ENCODE results near the gene KDM5B. TPM values are rescaled to one million over a fixed set of nuclear protein-coding genes. Genes with fewer than 3 reads are reported as not detected.
A peak's percentile ranks its signal among the peaks of the same experiment; 100 is the strongest.

Gene KDM5B
- total and polyA plus RNA-seq, 9 of the 15 experiments (the other 6 are each of a cell fraction or from before 2014, with no cell fraction given), result 15.4 to 90.6 (median 57.1) TPM

DNA sequence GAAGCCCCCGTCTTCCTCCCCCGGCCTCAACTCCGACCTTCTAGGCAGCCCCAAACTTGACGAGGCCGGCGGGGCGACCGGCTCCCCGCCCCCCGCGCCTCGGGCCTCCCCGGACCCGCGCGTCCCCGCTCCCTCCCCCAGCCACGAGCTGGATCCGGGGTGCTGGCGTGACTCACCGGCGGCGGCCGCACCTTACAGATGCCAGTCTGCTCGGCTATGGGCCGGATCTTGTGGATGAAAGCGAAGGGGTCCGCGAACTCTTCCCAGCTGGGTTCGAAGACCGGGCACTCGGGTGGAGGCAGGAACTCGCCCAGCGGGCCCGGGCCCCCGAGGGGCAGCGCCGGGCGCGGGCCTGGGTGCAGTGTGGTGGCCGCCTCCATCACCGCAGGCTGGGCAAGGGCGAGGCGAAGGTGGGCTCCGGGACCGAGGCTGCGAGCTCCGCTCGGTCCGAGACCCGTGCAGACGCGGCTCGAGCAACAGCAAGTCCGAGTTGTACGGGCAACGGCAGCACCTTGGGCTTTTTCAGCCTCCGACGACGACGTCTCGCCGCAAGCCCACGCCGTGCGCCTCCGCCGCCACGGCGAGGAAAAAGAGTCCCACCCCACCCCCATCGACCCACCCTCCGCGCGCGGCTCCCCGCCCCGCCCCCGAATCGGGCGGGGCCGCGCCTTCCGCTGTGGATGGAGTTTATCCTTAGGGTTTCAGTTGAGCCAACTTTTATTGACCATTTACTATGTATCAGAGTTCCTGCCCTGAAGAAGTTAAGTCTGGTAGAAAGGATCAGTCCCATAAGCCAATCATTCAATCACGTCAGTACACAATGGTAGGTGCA, at the start of gene KDM5B (continued):
- TF ChIP-seq ADNP (tag; IDR thresholded peaks at IDR 0.05) (no peak), MTA1 (IDR thresholded peaks at IDR 0.05; ENCODE audit: borderline replicate concordance) (no peak; the same call in 1 of the 2 replicates), FOXA1 (IDR thresholded peaks at IDR 0.05; ENCODE audit: borderline replicate concordance) (no peak), CC2D1A (IDR thresholded peaks at IDR 0.05) (no peak), FOSL1 (tag; conservative IDR thresholded peaks at IDR 0.05) (peak; percentile 72), CHD4 (IDR thresholded peaks at IDR 0.05; ENCODE audit: insufficient read depth, insufficient replicate concordance, low read depth, low read length, poor library complexity, severe bottlenecking) (no peak)
- TF ChIP-seq, protein P1, sequence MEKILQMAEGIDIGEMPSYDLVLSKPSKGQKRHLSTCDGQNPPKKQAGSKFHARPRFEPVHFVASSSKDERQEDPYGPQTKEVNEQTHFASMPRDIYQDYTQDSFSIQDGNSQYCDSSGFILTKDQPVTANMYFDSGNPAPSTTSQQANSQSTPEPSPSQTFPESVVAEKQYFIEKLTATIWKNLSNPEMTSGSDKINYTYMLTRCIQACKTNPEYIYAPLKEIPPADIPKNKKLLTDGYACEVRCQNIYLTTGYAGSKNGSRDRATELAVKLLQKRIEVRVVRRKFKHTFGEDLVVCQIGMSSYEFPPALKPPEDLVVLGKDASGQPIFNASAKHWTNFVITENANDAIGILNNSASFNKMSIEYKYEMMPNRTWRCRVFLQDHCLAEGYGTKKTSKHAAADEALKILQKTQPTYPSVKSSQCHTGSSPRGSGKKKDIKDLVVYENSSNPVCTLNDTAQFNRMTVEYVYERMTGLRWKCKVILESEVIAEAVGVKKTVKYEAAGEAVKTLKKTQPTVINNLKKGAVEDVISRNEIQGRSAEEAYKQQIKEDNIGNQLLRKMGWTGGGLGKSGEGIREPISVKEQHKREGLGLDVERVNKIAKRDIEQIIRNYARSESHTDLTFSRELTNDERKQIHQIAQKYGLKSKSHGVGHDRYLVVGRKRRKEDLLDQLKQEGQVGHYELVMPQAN (IDR thresholded peaks at IDR 0.05; ENCODE audit: borderline replicate concordance), result peak; percentile 64; the same call in 1 of the 2 replicates
- TF ChIP-seq, protein P2, sequence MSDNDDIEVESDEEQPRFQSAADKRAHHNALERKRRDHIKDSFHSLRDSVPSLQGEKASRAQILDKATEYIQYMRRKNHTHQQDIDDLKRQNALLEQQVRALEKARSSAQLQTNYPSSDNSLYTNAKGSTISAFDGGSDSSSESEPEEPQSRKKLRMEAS (CRISPR knock-in tag; IDR thresholded peaks at IDR 0.05), result peak; percentile 4; the same call in 1 of the 2 replicates
- TF ChIP-seq, protein P3, sequence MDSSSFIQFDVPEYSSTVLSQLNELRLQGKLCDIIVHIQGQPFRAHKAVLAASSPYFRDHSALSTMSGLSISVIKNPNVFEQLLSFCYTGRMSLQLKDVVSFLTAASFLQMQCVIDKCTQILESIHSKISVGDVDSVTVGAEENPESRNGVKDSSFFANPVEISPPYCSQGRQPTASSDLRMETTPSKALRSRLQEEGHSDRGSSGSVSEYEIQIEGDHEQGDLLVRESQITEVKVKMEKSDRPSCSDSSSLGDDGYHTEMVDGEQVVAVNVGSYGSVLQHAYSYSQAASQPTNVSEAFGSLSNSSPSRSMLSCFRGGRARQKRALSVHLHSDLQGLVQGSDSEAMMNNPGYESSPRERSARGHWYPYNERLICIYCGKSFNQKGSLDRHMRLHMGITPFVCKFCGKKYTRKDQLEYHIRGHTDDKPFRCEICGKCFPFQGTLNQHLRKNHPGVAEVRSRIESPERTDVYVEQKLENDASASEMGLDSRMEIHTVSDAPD (CRISPR knock-in tag; IDR thresholded peaks at IDR 0.05), result no peak
- TF ChIP-seq, protein P4, sequence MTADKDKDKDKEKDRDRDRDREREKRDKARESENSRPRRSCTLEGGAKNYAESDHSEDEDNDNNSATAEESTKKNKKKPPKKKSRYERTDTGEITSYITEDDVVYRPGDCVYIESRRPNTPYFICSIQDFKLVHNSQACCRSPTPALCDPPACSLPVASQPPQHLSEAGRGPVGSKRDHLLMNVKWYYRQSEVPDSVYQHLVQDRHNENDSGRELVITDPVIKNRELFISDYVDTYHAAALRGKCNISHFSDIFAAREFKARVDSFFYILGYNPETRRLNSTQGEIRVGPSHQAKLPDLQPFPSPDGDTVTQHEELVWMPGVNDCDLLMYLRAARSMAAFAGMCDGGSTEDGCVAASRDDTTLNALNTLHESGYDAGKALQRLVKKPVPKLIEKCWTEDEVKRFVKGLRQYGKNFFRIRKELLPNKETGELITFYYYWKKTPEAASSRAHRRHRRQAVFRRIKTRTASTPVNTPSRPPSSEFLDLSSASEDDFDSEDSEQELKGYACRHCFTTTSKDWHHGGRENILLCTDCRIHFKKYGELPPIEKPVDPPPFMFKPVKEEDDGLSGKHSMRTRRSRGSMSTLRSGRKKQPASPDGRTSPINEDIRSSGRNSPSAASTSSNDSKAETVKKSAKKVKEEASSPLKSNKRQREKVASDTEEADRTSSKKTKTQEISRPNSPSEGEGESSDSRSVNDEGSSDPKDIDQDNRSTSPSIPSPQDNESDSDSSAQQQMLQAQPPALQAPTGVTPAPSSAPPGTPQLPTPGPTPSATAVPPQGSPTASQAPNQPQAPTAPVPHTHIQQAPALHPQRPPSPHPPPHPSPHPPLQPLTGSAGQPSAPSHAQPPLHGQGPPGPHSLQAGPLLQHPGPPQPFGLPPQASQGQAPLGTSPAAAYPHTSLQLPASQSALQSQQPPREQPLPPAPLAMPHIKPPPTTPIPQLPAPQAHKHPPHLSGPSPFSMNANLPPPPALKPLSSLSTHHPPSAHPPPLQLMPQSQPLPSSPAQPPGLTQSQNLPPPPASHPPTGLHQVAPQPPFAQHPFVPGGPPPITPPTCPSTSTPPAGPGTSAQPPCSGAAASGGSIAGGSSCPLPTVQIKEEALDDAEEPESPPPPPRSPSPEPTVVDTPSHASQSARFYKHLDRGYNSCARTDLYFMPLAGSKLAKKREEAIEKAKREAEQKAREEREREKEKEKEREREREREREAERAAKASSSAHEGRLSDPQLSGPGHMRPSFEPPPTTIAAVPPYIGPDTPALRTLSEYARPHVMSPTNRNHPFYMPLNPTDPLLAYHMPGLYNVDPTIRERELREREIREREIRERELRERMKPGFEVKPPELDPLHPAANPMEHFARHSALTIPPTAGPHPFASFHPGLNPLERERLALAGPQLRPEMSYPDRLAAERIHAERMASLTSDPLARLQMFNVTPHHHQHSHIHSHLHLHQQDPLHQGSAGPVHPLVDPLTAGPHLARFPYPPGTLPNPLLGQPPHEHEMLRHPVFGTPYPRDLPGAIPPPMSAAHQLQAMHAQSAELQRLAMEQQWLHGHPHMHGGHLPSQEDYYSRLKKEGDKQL (CRISPR knock-in tag; IDR thresholded peaks at IDR 0.05; ENCODE audit: borderline replicate concordance), result no peak
- TF ChIP-seq, protein P5, sequence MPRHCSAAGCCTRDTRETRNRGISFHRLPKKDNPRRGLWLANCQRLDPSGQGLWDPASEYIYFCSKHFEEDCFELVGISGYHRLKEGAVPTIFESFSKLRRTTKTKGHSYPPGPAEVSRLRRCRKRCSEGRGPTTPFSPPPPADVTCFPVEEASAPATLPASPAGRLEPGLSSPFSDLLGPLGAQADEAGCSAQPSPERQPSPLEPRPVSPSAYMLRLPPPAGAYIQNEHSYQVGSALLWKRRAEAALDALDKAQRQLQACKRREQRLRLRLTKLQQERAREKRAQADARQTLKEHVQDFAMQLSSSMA (CRISPR knock-in tag; IDR thresholded peaks at IDR 0.05), result no peak
- TF ChIP-seq, protein P6, sequence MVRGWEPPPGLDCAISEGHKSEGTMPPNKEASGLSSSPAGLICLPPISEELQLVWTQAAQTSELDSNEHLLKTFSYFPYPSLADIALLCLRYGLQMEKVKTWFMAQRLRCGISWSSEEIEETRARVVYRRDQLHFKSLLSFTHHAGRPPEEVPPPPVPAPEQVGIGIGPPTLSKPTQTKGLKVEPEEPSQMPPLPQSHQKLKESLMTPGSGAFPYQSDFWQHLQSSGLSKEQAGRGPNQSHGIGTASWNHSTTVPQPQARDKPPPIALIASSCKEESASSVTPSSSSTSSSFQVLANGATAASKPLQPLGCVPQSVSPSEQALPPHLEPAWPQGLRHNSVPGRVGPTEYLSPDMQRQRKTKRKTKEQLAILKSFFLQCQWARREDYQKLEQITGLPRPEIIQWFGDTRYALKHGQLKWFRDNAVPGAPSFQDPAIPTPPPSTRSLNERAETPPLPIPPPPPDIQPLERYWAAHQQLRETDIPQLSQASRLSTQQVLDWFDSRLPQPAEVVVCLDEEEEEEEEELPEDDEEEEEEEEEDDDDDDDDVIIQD (CRISPR knock-in tag; IDR thresholded peaks at IDR 0.05), result no peak
- TF ChIP-seq, protein P7, sequence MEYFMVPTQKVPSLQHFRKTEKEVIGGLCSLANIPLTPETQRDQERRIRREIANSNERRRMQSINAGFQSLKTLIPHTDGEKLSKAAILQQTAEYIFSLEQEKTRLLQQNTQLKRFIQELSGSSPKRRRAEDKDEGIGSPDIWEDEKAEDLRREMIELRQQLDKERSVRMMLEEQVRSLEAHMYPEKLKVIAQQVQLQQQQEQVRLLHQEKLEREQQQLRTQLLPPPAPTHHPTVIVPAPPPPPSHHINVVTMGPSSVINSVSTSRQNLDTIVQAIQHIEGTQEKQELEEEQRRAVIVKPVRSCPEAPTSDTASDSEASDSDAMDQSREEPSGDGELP (CRISPR knock-in tag; IDR thresholded peaks at IDR 0.05; ENCODE audit: borderline replicate concordance), result peak; percentile 97

Measured in K562 (cell line).